ENCODE data around the gene GRID1. TPM values are rescaled to one million over a fixed set of nuclear protein-coding genes. Genes with fewer than 3 reads are reported as not detected.

Gene GRID1
- total and polyA plus RNA-seq, 4 donors: 1.1 to 3.8 TPM; not detected in 2

GRCh38 chr10:86289577-86289868 is 77.1 kb downstream of the GRID1 start:
- ATAC-seq (ENCODE audit: low FRiP score): no peak
- intact Hi-C loops (cut with DNase I): no loop called here
- WGBS, 2 donors: 65 to 68% methylated on average over 2 of the region's 2 CpGs
- Histone ChIP-seq H3K27ac (ENCODE audit: low read depth in 1 of 2, low read length in 2 of 2) (no peak overlapping the region), H3K4me3 (ENCODE audit: low read length in 2 of 2) (no peak overlapping the region), H3K9me3 (ENCODE audit: control insufficient read depth, low read length) (no peaks in the 10 kb centered on the region), H3K4me1 (ENCODE audit: control insufficient read depth in 1 of 2, insufficient read depth in 2 of 2, low read length in 2 of 2) (no peaks in the 10 kb centered on the region), H3K27me3 (ENCODE audit: control insufficient read depth in 1 of 2, insufficient read depth in 2 of 2, low read length in 1 of 2) (no peaks in the 10 kb centered on the region), H3K36me3 (ENCODE audit: control insufficient read depth in 1 of 2, insufficient read depth in 2 of 2, low read length in 1 of 2) (no peaks in the 10 kb centered on the region)
- no peak for DNase-seq

- WGBS, 2 donors: 89 to 90% methylated on average over 10 of the region's 10 CpGs
- Histone ChIP-seq H3K4me1 (ENCODE audit: control insufficient read depth in 1 of 2, insufficient read depth in 2 of 2, low read length in 2 of 2) (no peaks in the 10 kb centered on the region), H3K4me3 (ENCODE audit: low read length in 2 of 2) (no peak overlapping the region), H3K36me3 (ENCODE audit: control insufficient read depth in 1 of 2, insufficient read depth in 2 of 2, low read length in 1 of 2) (no peaks in the 10 kb centered on the region), H3K27me3 (ENCODE audit: control insufficient read depth in 1 of 2, insufficient read depth in 2 of 2, low read length in 1 of 2) (no peaks in the 10 kb centered on the region), H3K9me3 (ENCODE audit: control insufficient read depth, low read length) (no peaks in the 10 kb centered on the region), H3K27ac (ENCODE audit: low read depth in 1 of 2, low read length in 2 of 2) (no peak overlapping the region)
- DNase-seq (no peak), ATAC-seq (ENCODE audit: low FRiP score) (no peak)
- intact Hi-C loops (cut with DNase I): no loop called here
Measured at GRCh38 chr10:86288695-86289576, 77.7 kb downstream of the GRID1 start.

DNA sequence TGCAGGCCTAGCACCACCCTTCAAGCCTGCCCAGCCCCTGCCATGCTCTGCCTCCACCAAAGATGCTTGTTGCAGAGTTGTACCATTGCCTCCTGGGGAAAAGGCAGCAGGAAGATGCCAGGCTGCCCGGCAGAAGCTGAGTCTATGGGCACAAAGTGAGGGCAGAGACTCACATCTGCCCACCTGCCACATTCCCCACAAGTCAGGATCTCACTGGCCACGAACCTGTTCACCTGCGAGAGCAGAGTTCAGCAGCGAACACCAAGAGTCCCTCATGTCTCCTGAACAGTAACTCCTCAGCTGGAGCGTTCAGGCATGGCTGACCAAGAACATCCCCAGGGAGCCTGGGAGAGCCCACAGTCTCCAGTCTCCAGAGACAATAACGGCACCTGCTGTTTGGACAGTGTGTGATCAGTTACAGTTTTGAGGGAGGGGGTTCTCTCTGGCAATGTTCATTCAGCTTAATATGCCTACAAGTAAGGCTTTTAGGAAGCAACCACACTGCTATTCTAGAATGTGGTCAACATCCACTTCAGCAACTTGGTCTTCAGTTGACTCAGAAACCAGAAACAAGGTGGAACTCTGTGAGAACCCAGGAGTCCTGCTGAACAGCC is 78.5 kb downstream of the GRID1 start:
- H3K27me3 ChIP-seq (ENCODE audit: control insufficient read depth in 1 of 2, insufficient read depth in 2 of 2, low read length in 1 of 2): no peaks in the 10 kb centered on the region
- intact Hi-C loops (cut with DNase I): no loop called here
- WGBS, 2 donors: 69 to 70% methylated on average over 6 of the region's 6 CpGs
- DNase-seq (no peak), ATAC-seq (ENCODE audit: low FRiP score) (no peak)
- no peaks in the 10 kb centered on the region for H3K9me3 ChIP-seq (ENCODE audit: control insufficient read depth, low read length)
- no peaks in the 10 kb centered on the region for H3K4me1 ChIP-seq (ENCODE audit: control insufficient read depth in 1 of 2, insufficient read depth in 2 of 2, low read length in 2 of 2)
- no peaks in the 10 kb centered on the region for H3K36me3 ChIP-seq (ENCODE audit: control insufficient read depth in 1 of 2, insufficient read depth in 2 of 2, low read length in 1 of 2)
- no peak overlapping the region for H3K4me3 ChIP-seq (ENCODE audit: low read length in 2 of 2)
- H3K27ac ChIP-seq (ENCODE audit: low read depth in 1 of 2, low read length in 2 of 2): no peak overlapping the region

GRCh38 chr10:86287110-86287793 is 79.3 kb downstream of the GRID1 start:
- Histone ChIP-seq H3K36me3 (ENCODE audit: control insufficient read depth in 1 of 2, insufficient read depth in 2 of 2, low read length in 1 of 2) (no peaks in the 10 kb centered on the region), H3K9me3 (ENCODE audit: control insufficient read depth, low read length) (no peaks in the 10 kb centered on the region), H3K27me3 (ENCODE audit: control insufficient read depth in 1 of 2, insufficient read depth in 2 of 2, low read length in 1 of 2) (no peaks in the 10 kb centered on the region), H3K4me3 (ENCODE audit: low read length in 2 of 2) (no peak overlapping the region), H3K27ac (ENCODE audit: low read depth in 1 of 2, low read length in 2 of 2) (no peak overlapping the region), H3K4me1 (ENCODE audit: control insufficient read depth in 1 of 2, insufficient read depth in 2 of 2, low read length in 2 of 2) (no peaks in the 10 kb centered on the region)
- WGBS, 2 donors: 76 to 78% methylated on average over 10 of the region's 10 CpGs
- no peak for DNase-seq
- intact Hi-C loops (cut with DNase I): no loop called here
- no peak for ATAC-seq (ENCODE audit: low FRiP score)

GRCh38 chr10:86286236-86287109 is 80.1 kb downstream of the GRID1 start:
- H3K27me3 ChIP-seq (ENCODE audit: control insufficient read depth in 1 of 2, insufficient read depth in 2 of 2, low read length in 1 of 2): no peaks in the 10 kb centered on the region
- intact Hi-C loops (cut with DNase I): no loop called here
- H3K4me1 ChIP-seq (ENCODE audit: control insufficient read depth in 1 of 2, insufficient read depth in 2 of 2, low read length in 2 of 2): no peaks in the 10 kb centered on the region
- H3K9me3 ChIP-seq (ENCODE audit: control insufficient read depth, low read length): no peaks in the 10 kb centered on the region
- DNase-seq (no peak), ATAC-seq (ENCODE audit: low FRiP score) (no peak)
- no peaks in the 10 kb centered on the region for H3K36me3 ChIP-seq (ENCODE audit: control insufficient read depth in 1 of 2, insufficient read depth in 2 of 2, low read length in 1 of 2)
- no peak overlapping the region for H3K27ac ChIP-seq (ENCODE audit: low read depth in 1 of 2, low read length in 2 of 2)
- H3K4me3 ChIP-seq (ENCODE audit: low read length in 2 of 2): no peak overlapping the region
- 85 to 88% methylated on average over 18 of the region's 18 CpGs for WGBS, 2 donors

DNA sequence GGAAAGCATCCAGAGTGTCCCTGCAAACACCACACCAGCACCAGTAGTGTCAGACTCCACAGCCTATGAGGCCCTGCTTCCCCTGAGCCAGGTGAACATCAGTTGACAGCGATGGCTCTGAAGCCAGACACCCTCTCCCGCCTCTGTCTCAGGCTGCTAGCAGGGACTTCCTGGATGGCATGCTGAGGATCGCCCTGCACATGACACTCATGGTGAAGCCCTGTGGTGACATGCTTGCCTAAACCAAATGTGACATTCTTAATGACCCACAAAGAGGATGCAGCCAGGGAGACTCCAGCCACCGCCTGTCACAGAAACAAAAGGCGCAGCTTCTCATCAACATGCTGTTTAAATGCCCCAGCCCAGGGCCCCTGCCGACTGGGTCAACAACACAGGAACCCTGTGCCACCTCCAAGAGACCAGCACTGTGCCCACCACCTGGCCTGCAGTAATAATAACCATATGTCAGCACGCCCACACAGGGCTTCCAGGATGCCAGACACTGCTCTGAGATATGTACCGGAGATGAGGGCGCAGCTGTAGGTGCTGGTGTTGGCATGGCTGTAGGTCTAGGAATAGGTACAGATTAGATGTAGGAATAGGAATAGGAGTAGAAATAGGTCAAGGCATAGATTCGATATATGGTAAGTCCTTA is 81.3 kb downstream of the GRID1 start:
- H3K36me3 ChIP-seq (ENCODE audit: control insufficient read depth in 1 of 2, insufficient read depth in 2 of 2, low read length in 1 of 2): no peaks in the 10 kb centered on the region
- no peaks in the 10 kb centered on the region for H3K27me3 ChIP-seq (ENCODE audit: control insufficient read depth in 1 of 2, insufficient read depth in 2 of 2, low read length in 1 of 2)
- intact Hi-C loops (cut with DNase I): no loop called here
- no peaks in the 10 kb centered on the region for H3K9me3 ChIP-seq (ENCODE audit: control insufficient read depth, low read length)
- H3K4me1 ChIP-seq (ENCODE audit: control insufficient read depth in 1 of 2, insufficient read depth in 2 of 2, low read length in 2 of 2): no peaks in the 10 kb centered on the region
- WGBS, 2 donors: 68 to 73% methylated on average over 10 of the region's 10 CpGs
- DNase-seq (no peak), ATAC-seq (ENCODE audit: low FRiP score) (no peak)
- no peak overlapping the region for H3K4me3 ChIP-seq (ENCODE audit: low read length in 2 of 2)
- H3K27ac ChIP-seq (ENCODE audit: low read depth in 1 of 2, low read length in 2 of 2): no peak overlapping the region

- 66 to 73% methylated on average over 10 to 11 of the region's 11 CpGs for WGBS, 2 donors
- ATAC-seq (ENCODE audit: low FRiP score) (no peak), DNase-seq (no peak)
- H3K4me3 ChIP-seq (ENCODE audit: low read length in 2 of 2): no peak overlapping the region
- no peaks in the 10 kb centered on the region for H3K4me1 ChIP-seq (ENCODE audit: control insufficient read depth in 1 of 2, insufficient read depth in 2 of 2, low read length in 2 of 2)
- no peaks in the 10 kb centered on the region for H3K36me3 ChIP-seq (ENCODE audit: control insufficient read depth in 1 of 2, insufficient read depth in 2 of 2, low read length in 1 of 2)
- no peaks in the 10 kb centered on the region for H3K27me3 ChIP-seq (ENCODE audit: control insufficient read depth in 1 of 2, insufficient read depth in 2 of 2, low read length in 1 of 2)
- no peaks in the 10 kb centered on the region for H3K9me3 ChIP-seq (ENCODE audit: control insufficient read depth, low read length)
- no peak overlapping the region for H3K27ac ChIP-seq (ENCODE audit: low read depth in 1 of 2, low read length in 2 of 2)
- intact Hi-C loops (cut with DNase I): no loop called here
Measured at GRCh38 chr10:86284355-86285105, 82.1 kb downstream of the GRID1 start.
